HCT116 (cell line): ENCODE data around the gene ATP12A.

Experiments used
- CEBPB ChIP-seq: IDR thresholded peaks from 2 replicates; pipeline ENCODE4 v1.6.1; 2012; ENCODE audit warnings: low read depth
- CTCF ChIP-seq, 3 experiments: fragments of 200-600 bp in 1 of 3; sonication (generic) in 1 of 3; IDR thresholded peaks in 2 of 3; conservative IDR thresholded peaks in 1 of 3; 2 replicates each; pipeline ENCODE4 v1.5.1; 2012 to 2017; ENCODE audit warnings: low read depth in 2 of 3, low read length in 2 of 3, antibody characterized with exemption in 1 of 3, borderline replicate concordance in 1 of 3, control low read depth in 1 of 3, mild to moderate bottlenecking in 1 of 3, mixed read lengths in 1 of 3, mixed run types in 1 of 3, moderate library complexity in 1 of 3; ENCODE audit not compliant: insufficient read depth in 1 of 3
- EGR1 ChIP-seq: IDR thresholded peaks from 2 replicates; pipeline ENCODE4 v1.6.1; 2012; ENCODE audit warnings: low read depth
- EZH2 ChIP-seq: fragments of 200-600 bp; sonication (generic); IDR thresholded peaks from 2 replicates; pipeline ENCODE4 v1.6.1; 2017; ENCODE audit warnings: antibody characterized with exemption, mixed run types
- FOSL1 ChIP-seq: IDR thresholded peaks from 2 replicates; pipeline ENCODE4 v1.6.1; 2012; ENCODE audit warnings: low read depth
- POLR2A ChIP-seq: IDR thresholded peaks from 2 replicates; pipeline ENCODE4 v1.7.0; 2011; ENCODE audit warnings: borderline replicate concordance; ENCODE audit not compliant: insufficient read depth, insufficient read length; ENCODE audit errors: extremely low read depth
- POLR2AphosphoS5 ChIP-seq: IDR thresholded peaks from 2 replicates; pipeline ENCODE4 v1.6.1; 2011; ENCODE audit warnings: mild to moderate bottlenecking, low read depth, low read length, moderate library complexity
- TF ChIP-seq, protein P1 (sequence below): IDR thresholded peaks from 2 replicates; pipeline ENCODE4 v1.6.1; 2012; ENCODE audit warnings: low read depth

DNA sequence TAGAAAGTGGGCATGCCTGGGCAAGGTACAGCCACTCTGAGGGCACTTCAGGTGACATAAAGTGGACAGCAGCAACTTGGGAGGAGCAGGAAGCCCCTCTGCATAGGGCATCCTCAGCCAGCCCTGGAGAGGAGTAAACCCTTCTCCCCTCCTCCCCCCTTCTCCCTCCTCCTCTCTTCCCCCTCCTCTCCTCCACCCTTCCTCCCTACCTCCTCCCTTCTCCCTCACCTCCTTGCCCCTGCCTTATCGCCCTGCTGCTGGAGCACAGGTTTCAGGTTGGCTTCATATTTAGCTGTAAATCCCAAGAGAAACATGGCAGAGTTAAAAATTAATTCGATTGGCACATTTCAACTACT lies 30.5 kb upstream of the ATP12A start:
- TF ChIP-seq POLR2AphosphoS5 (no peak), CTCF (IDR thresholded peaks at IDR 0.05 in 2 of 3, conservative IDR thresholded peaks at IDR 0.05 in 1 of 3; ENCODE audit: borderline replicate concordance in 1 of 3, insufficient read depth in 1 of 3, low read depth in 2 of 3, low read length in 2 of 3) (no peak), CEBPB (no peak), FOSL1 (no peak), POLR2A (no peak), EZH2 (no peak), EGR1 (no peak)
- TF ChIP-seq, protein P1, sequence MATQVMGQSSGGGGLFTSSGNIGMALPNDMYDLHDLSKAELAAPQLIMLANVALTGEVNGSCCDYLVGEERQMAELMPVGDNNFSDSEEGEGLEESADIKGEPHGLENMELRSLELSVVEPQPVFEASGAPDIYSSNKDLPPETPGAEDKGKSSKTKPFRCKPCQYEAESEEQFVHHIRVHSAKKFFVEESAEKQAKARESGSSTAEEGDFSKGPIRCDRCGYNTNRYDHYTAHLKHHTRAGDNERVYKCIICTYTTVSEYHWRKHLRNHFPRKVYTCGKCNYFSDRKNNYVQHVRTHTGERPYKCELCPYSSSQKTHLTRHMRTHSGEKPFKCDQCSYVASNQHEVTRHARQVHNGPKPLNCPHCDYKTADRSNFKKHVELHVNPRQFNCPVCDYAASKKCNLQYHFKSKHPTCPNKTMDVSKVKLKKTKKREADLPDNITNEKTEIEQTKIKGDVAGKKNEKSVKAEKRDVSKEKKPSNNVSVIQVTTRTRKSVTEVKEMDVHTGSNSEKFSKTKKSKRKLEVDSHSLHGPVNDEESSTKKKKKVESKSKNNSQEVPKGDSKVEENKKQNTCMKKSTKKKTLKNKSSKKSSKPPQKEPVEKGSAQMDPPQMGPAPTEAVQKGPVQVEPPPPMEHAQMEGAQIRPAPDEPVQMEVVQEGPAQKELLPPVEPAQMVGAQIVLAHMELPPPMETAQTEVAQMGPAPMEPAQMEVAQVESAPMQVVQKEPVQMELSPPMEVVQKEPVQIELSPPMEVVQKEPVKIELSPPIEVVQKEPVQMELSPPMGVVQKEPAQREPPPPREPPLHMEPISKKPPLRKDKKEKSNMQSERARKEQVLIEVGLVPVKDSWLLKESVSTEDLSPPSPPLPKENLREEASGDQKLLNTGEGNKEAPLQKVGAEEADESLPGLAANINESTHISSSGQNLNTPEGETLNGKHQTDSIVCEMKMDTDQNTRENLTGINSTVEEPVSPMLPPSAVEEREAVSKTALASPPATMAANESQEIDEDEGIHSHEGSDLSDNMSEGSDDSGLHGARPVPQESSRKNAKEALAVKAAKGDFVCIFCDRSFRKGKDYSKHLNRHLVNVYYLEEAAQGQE = no peak
